Parathyroid adenoma (tissue), 2 donors: ENCODE data around the gene MIA2.
"Not testable (repeated sequence)": the region's sequence is repeated elsewhere in the genome, so short reads cannot be mapped to it uniquely, and the experiment has no call there.

Source experiments
- H2AFZ ChIP-seq: fragments of 300-600 bp; sonication (generic); one replicate; pipeline ENCODE4 v1.7.0; 2017; ENCODE audit warnings: antibody characterized with exemption, mild to moderate bottlenecking
- H3K27ac ChIP-seq: fragments of 300-600 bp; sonication (generic); one replicate; pipeline ENCODE4 v1.7.0; 2017
- H3K27me3 ChIP-seq: fragments of 300-600 bp; sonication (generic); one replicate; pipeline ENCODE4 v1.7.0; 2017; ENCODE audit warnings: low read length; ENCODE audit not compliant: control insufficient read depth, insufficient read depth
- H3K36me3 ChIP-seq: fragments of 300-600 bp; sonication (generic); one replicate; pipeline ENCODE4 v1.7.0; 2017; ENCODE audit warnings: low read length; ENCODE audit not compliant: control insufficient read depth, insufficient read depth
- H3K4me1 ChIP-seq: fragments of 300-600 bp; sonication (generic); one replicate; pipeline ENCODE4 v1.7.0; 2017; ENCODE audit warnings: control low read depth
- H3K4me2 ChIP-seq: fragments of 300-600 bp; sonication (generic); one replicate; pipeline ENCODE4 v1.7.0; 2017; ENCODE audit warnings: low read length
- H3K4me3 ChIP-seq: fragments of 300-600 bp; sonication (generic); one replicate; pipeline ENCODE4 v1.7.0; 2017; ENCODE audit warnings: low read depth, low read length
- H3K79me2 ChIP-seq: fragments of 300-600 bp; sonication (generic); one replicate; pipeline ENCODE4 v1.7.0; 2017; ENCODE audit warnings: control low read depth
- H3K9ac ChIP-seq: fragments of 300-600 bp; sonication (generic); one replicate; pipeline ENCODE4 v1.7.0; 2017; ENCODE audit warnings: mild to moderate bottlenecking
- H3K9me3 ChIP-seq: fragments of 300-600 bp; sonication (generic); one replicate; pipeline ENCODE4 v1.7.0; 2017; ENCODE audit warnings: low read length; ENCODE audit not compliant: control insufficient read depth
- CTCF ChIP-seq: fragments of 300-600 bp; sonication (generic); IDR thresholded peaks from one replicate; pipeline ENCODE4 v1.7.0; 2017; ENCODE audit warnings: antibody characterized with exemption, mild to moderate bottlenecking
- donor health status: primary hyperparathyroidism.

Gene MIA2

GRCh38 chr14:39360316-39360715, 126.6 kb downstream of the MIA2 start:
- Histone ChIP-seq H3K79me2 (peaks cover 12% of the 10 kb centered on the region), H3K27me3 (no peaks in the 10 kb centered on the region)

GRCh38 chr14:39361556-39361955, 127.8 kb downstream of the MIA2 start:
- not testable (repeated sequence) for H3K36me3 ChIP-seq, H3K4me2 ChIP-seq, H3K4me3 ChIP-seq, H3K9ac ChIP-seq, H3K27me3 ChIP-seq, H3K27ac ChIP-seq, H3K4me1 ChIP-seq, H2AFZ ChIP-seq, H3K9me3 ChIP-seq
- H3K79me2 ChIP-seq, result peaks cover 16% of the 10 kb centered on the region

More at GRCh38 chr14:39360316-39360715, 126.6 kb downstream of the MIA2 start:
- Histone ChIP-seq H3K36me3 (no peaks in the 10 kb centered on the region), H3K4me2 (no peak overlapping the region), H3K9ac (no peak overlapping the region), H3K4me1 (no peaks in the 10 kb centered on the region), H3K4me3 (no peak overlapping the region), H3K9me3 (no peaks in the 10 kb centered on the region), H2AFZ (no peak overlapping the region), H3K27ac (no peak overlapping the region)
- TF ChIP-seq CTCF, result no peak

- no peak overlapping the region for H2AFZ ChIP-seq
Observed at GRCh38 chr14:39364509-39364908, 130.8 kb downstream of the MIA2 start.

GRCh38 chr14:39365354-39365753, 131.6 kb downstream of the MIA2 start:
- H3K4me1 ChIP-seq, result peaks cover 2% of the 10 kb centered on the region
- no peak overlapping the region for H3K9ac ChIP-seq
- no peaks in the 10 kb centered on the region for H3K36me3 ChIP-seq
- no peak overlapping the region for H3K27ac ChIP-seq
- H2AFZ ChIP-seq, result no peak overlapping the region
- H3K27me3 ChIP-seq, result no peaks in the 10 kb centered on the region
- H3K79me2 ChIP-seq, result peaks cover 6% of the 10 kb centered on the region
- no peaks in the 10 kb centered on the region for H3K9me3 ChIP-seq
- TF ChIP-seq CTCF, result no peak
- H3K4me2 ChIP-seq, result no peak overlapping the region
- H3K4me3 ChIP-seq, result no peak overlapping the region

More at GRCh38 chr14:39364509-39364908, 130.8 kb downstream of the MIA2 start:
- no peaks in the 10 kb centered on the region for H3K36me3 ChIP-seq
- H3K4me3 ChIP-seq, result no peak overlapping the region
- no peak overlapping the region for H3K9ac ChIP-seq
- TF ChIP-seq CTCF, result no peak
- no peaks in the 10 kb centered on the region for H3K9me3 ChIP-seq
- no peaks in the 10 kb centered on the region for H3K27me3 ChIP-seq
- peaks cover 2% of the 10 kb centered on the region for H3K4me1 ChIP-seq
- no peak overlapping the region for H3K4me2 ChIP-seq
- no peak overlapping the region for H3K27ac ChIP-seq
- H3K79me2 ChIP-seq, result peaks cover 9% of the 10 kb centered on the region

GRCh38 chr14:39366460-39367386, 133.0 kb downstream of the MIA2 start:
- Histone ChIP-seq H3K27ac (no peak overlapping the region), H3K4me2 (no peak overlapping the region), H3K27me3 (no peaks in the 10 kb centered on the region), H3K4me3 (no peak overlapping the region), H3K79me2 (peaks cover 4% of the 10 kb centered on the region), H3K9me3 (no peaks in the 10 kb centered on the region), H3K36me3 (no peaks in the 10 kb centered on the region), H3K4me1 (peaks cover 2% of the 10 kb centered on the region), H3K9ac (no peak overlapping the region), H2AFZ (no peak overlapping the region)
- TF ChIP-seq CTCF, result no peak
